Stimulated activated naive CD4-positive, alpha-beta T cell treated with Interleukin-2 at 50 U/mL for 16 hours (primary cell): ENCODE data around the gene BCL11B.

ENCODE experiments used
- DNase-seq: peaks from one replicate; lab custom pipeline; 2025; lab: John Stamatoyannopoulos, UW

BCL11B gene

GRCh38 chr14:99181804-99182520 is 90.0 kb downstream of the BCL11B start:
- no peak for DNase-seq

- DNase-seq = no peak
These were observed 90.8 kb downstream of the BCL11B start for GRCh38 chr14:99181241-99181640.

GRCh38 chr14:99179946-99180345 is 92.1 kb downstream of the BCL11B start:
- DNase-seq = no peak

- no peak for DNase-seq
These were observed 92.5 kb downstream of the BCL11B start for GRCh38 chr14:99179506-99179905.

- no peak for DNase-seq
These were observed 93.8 kb downstream of the BCL11B start for GRCh38 chr14:99177886-99178835.

GRCh38 chr14:99177046-99177655 is 94.8 kb downstream of the BCL11B start:
- DNase-seq = no peak

GRCh38 chr14:99176156-99176945 is 95.6 kb downstream of the BCL11B start:
- DNase-seq = no peak

GRCh38 chr14:99175331-99176155 is 96.5 kb downstream of the BCL11B start:
- DNase-seq = no peak

GRCh38 chr14:99174770-99175319 is 97.2 kb downstream of the BCL11B start:
- DNase-seq = no peak

- DNase-seq = no peak
These were observed 97.8 kb downstream of the BCL11B start for GRCh38 chr14:99174081-99174769.

- DNase-seq = no peak
These were observed 98.5 kb downstream of the BCL11B start for GRCh38 chr14:99173506-99173905.

GRCh38 chr14:99173086-99173485 is 98.9 kb downstream of the BCL11B start:
- DNase-seq = no peak

GRCh38 chr14:99171396-99171795 is 100.6 kb downstream of the BCL11B start:
- no peak for DNase-seq

- DNase-seq = no peak
These were observed 102.1 kb downstream of the BCL11B start for GRCh38 chr14:99169776-99170356.

- DNase-seq = no peak
These were observed 103.7 kb downstream of the BCL11B start for GRCh38 chr14:99168330-99168729.

GRCh38 chr14:99166506-99166905 is 105.5 kb downstream of the BCL11B start:
- no peak for DNase-seq

- DNase-seq = no peak
These were observed 107.3 kb downstream of the BCL11B start for GRCh38 chr14:99164712-99165111.

- no peak for DNase-seq
These were observed 108.6 kb downstream of the BCL11B start for GRCh38 chr14:99163446-99163845.
